HFFc6 (cell line): Measurements from ENCODE around the gene NPAS3. TPM values are rescaled to one million over a fixed set of nuclear protein-coding genes. Genes with fewer than 3 reads are reported as not detected.

ENCODE experiments used
- DNase-seq: peaks from one replicate; pipeline ENCODE4 v3.0.0-alpha.2; 2018
- H3K27ac Mint-ChIP-seq: 2 replicates; pipeline ENCODE4 v1.8.0; 2020; ENCODE audit warnings: mild to moderate bottlenecking, mixed read lengths
- H3K27me3 Mint-ChIP-seq: 2 replicates; pipeline ENCODE4 v1.8.0; 2021; ENCODE audit warnings: mild to moderate bottlenecking, moderate library complexity, mixed read lengths; ENCODE audit not compliant: insufficient read depth
- H3K36me3 Mint-ChIP-seq: 2 replicates; pipeline ENCODE4 v1.8.0; 2021; ENCODE audit warnings: low read depth, mixed read lengths
- H3K4me1 Mint-ChIP-seq: 2 replicates; pipeline ENCODE4 v1.8.0; 2020; ENCODE audit warnings: low read depth, mixed read lengths
- H3K4me3 Mint-ChIP-seq: 2 replicates; pipeline ENCODE4 v1.8.0; 2020; ENCODE audit warnings: mild to moderate bottlenecking, moderate library complexity, mixed read lengths
- H3K9me3 Mint-ChIP-seq: 2 replicates; pipeline ENCODE4 v1.8.0; 2020; ENCODE audit warnings: mild to moderate bottlenecking, mixed read lengths
- CTCF ChIP-seq: fragments of 200-600 bp; sonication (generic); IDR thresholded peaks from 2 replicates; pipeline ENCODE4 v1.5.0; 2021; ENCODE audit warnings: antibody characterized with exemption, mild to moderate bottlenecking
- total RNA-seq, 6 experiments: library from RNA; stranded (reverse); fragmentation: NEBNext Ultra II Directional; extraction: Animal tissue kit (Norgen Biotek cat#: 25700); gene quantifications; 2 replicates in 1 of 6; 3 replicates in 5 of 6; pipeline ENCODE4 v1.2.3, GENCODE V29; 2021

NPAS3 gene
- total RNA-seq, 6 experiments from 2014 or later = not detected

DNA sequence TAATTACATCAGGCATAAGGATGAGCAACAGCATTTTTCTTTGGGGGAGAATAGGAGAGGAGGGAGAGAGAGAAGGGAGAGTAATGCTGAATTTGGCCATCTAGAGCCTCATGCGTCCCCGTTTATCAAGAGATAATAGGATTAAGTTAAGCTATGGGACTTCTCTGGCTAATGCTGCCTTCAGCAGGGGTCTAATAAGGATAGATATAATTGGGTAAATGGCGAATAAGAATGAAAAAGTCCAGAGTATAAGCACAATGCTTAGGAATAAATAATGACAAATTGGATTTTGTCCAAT is 542.2 kb downstream of the NPAS3 start:
- H3K27me3 Mint-ChIP-seq = peaks cover 2% of the 10 kb centered on the region; the same call in 1 of the 2 replicates
- H3K4me3 Mint-ChIP-seq = no peak overlapping the region
- TF ChIP-seq CTCF = no peak
- H3K4me1 Mint-ChIP-seq = no peaks in the 10 kb centered on the region
- no peak overlapping the region for H3K27ac Mint-ChIP-seq
- H3K36me3 Mint-ChIP-seq = no peaks in the 10 kb centered on the region
- no peaks in the 10 kb centered on the region; the same call in 1 of the 2 replicates for H3K9me3 Mint-ChIP-seq
- DNase-seq = no peak

DNA sequence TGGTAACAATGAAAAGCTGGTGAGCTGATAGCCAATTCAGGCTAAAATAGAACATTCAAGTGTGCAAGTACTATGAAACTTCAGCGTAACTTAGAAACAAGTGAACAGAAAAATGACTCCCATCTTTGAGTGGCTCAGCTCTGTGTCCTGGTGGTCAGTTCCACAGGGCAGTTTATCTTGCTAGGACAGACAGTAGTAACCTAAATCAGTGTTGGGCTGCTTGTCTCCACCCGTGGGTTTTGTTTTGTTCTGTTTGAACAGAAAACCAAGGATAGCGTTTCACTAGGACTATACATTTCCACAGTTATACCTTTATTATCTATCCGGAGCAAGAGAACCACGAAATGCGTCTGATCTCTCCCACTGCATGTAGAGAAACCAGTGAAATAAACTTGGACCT is 544.4 kb downstream of the NPAS3 start:
- Mint-ChIP-seq H3K36me3 (no peaks in the 10 kb centered on the region), H3K4me1 (no peaks in the 10 kb centered on the region), H3K27me3 (peaks cover 4% of the 10 kb centered on the region; the same call in 1 of the 2 replicates), H3K9me3 (no peaks in the 10 kb centered on the region; the same call in 1 of the 2 replicates), H3K27ac (no peak overlapping the region), H3K4me3 (no peak overlapping the region)
- no peak for DNase-seq
- no peak for TF ChIP-seq CTCF

DNA sequence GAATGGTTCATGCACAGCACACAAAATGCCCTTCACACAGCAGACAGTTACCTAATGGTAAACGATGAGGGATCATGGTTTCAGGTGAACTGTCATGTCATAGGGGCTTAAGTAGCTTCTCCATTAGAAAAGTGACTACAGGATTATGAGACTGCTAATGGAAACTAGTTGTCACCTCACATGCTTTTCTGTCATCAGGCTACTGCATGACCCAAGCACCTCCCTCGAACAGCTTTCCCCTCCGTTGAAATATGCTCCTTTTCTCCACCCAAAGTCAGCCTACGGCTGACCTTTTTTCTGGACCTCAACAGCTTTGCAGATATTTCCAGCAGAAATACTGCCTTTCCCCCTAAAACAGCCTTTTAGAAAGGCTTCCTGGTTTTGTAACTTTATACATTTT is 544.9 kb downstream of the NPAS3 start:
- H3K9me3 Mint-ChIP-seq = no peaks in the 10 kb centered on the region; the same call in 1 of the 2 replicates
- no peaks in the 10 kb centered on the region for H3K36me3 Mint-ChIP-seq
- TF ChIP-seq CTCF = no peak
- H3K4me1 Mint-ChIP-seq = no peaks in the 10 kb centered on the region
- H3K4me3 Mint-ChIP-seq = no peak overlapping the region
- H3K27me3 Mint-ChIP-seq = peaks cover 4% of the 10 kb centered on the region; the same call in 1 of the 2 replicates
- H3K27ac Mint-ChIP-seq = no peak overlapping the region
- DNase-seq = no peak

GRCh38 chr14:33484264-33484663 is 545.6 kb downstream of the NPAS3 start:
- Mint-ChIP-seq H3K9me3 (no peaks in the 10 kb centered on the region; the same call in 1 of the 2 replicates), H3K36me3 (no peaks in the 10 kb centered on the region), H3K27me3 (peaks cover 4% of the 10 kb centered on the region; the same call in 1 of the 2 replicates), H3K27ac (no peak overlapping the region), H3K4me1 (no peaks in the 10 kb centered on the region), H3K4me3 (no peak overlapping the region)
- no peak for TF ChIP-seq CTCF
- DNase-seq = no peak

DNA sequence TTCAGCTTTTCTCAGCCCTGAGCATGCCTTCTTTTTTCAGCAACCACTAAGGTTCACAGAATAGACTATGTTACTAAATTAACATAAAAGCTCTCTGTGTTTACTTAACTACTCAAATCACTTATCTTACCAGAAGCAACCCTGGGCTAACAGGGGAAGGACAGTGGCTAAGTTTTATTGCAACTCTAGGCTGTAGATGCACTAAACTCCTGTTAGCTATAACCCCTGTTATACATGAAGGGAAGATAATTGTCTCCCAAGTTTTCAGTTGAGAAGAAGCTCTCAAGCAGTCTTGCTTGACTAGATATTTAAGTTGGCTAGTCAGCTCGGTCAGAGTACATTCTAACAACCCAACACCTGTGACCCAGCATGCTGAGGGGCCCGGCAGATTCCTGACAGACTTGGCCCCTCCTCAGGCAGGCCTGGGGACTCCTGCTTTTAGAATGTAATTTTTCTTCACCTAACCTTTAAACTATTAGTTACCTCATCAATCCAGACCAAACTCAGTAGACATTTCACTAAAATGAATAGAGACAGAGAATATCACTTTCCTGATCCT is 547.7 kb downstream of the NPAS3 start:
- H3K4me3 Mint-ChIP-seq = no peak overlapping the region
- no peaks in the 10 kb centered on the region for H3K4me1 Mint-ChIP-seq

More for the DNA sequence above, 547.7 kb downstream of the NPAS3 start:
- DNase-seq = no peak
- no peak for TF ChIP-seq CTCF
- no peaks in the 10 kb centered on the region for H3K36me3 Mint-ChIP-seq
- H3K27ac Mint-ChIP-seq = no peak overlapping the region
- peaks cover 4% of the 10 kb centered on the region; the same call in 1 of the 2 replicates for H3K27me3 Mint-ChIP-seq
- no peaks in the 10 kb centered on the region; the same call in 1 of the 2 replicates for H3K9me3 Mint-ChIP-seq
